Stimulated activated CD4-positive, alpha-beta T cell treated with anti-CD3 and anti-CD28 coated beads, Interleukin-2, amount 100 ng/mL, for 4 hours (primary cell): ENCODE data around the gene RIIAD1.
"Not testable (repeated sequence)": the region's sequence is repeated elsewhere in the genome, so short reads cannot be mapped to it uniquely, and the experiment has no call there.

Experiments
- DNase-seq: peaks from one replicate; pipeline ENCODE4 v3.0.0-alpha.2; 2020; ENCODE audit warnings: low read depth

Gene RIIAD1

GRCh38 chr1:151737026-151737425 is 15.7 kb downstream of the RIIAD1 start:
- no peak for DNase-seq

- DNase-seq, result no peak
These were observed 16.2 kb downstream of the RIIAD1 start for GRCh38 chr1:151737479-151737878.

GRCh38 chr1:151739590-151740355 is 18.5 kb downstream of the RIIAD1 start:
- DNase-seq, result no peak

- no peak for DNase-seq
These were observed 20.2 kb downstream of the RIIAD1 start for GRCh38 chr1:151741516-151741915.

GRCh38 chr1:151756291-151756690 is 35.0 kb downstream of the RIIAD1 start:
- no peak for DNase-seq

- DNase-seq, result no peak
These were observed 37.9 kb downstream of the RIIAD1 start for GRCh38 chr1:151759241-151759640.

- no peak for DNase-seq
These were observed 39.5 kb downstream of the RIIAD1 start for GRCh38 chr1:151760597-151761385.

GRCh38 chr1:151762941-151763921 is 41.9 kb downstream of the RIIAD1 start, which contains the start of gene MRPL9:
Gene MRPL9, minus strand, starts transcription at chr1:151763496. Its CDS starts 17 bp downstream, at chr1:151763479.
- DNase-seq, result peak; percentile 74

- DNase-seq, result no peak
These were observed 42.7 kb downstream of the RIIAD1 start for GRCh38 chr1:151763990-151764389.

- not testable (repeated sequence) for DNase-seq
These were observed 47.2 kb downstream of the RIIAD1 start for GRCh38 chr1:151768351-151769066.

GRCh38 chr1:151769270-151769669 is 47.9 kb downstream of the RIIAD1 start:
- not testable (repeated sequence) for DNase-seq

- no peak for DNase-seq
These were observed 52.4 kb downstream of the RIIAD1 start for GRCh38 chr1:151773702-151774101.

GRCh38 chr1:151774256-151774922 is 53.1 kb downstream of the RIIAD1 start:
- DNase-seq, result no peak

GRCh38 chr1:151775894-151776664 is 54.8 kb downstream of the RIIAD1 start:
- no peak for DNase-seq

GRCh38 chr1:151776665-151777062 is 55.3 kb downstream of the RIIAD1 start:
- DNase-seq, result no peak

GRCh38 chr1:151777317-151777716 is 56.0 kb downstream of the RIIAD1 start:
- DNase-seq, result no peak
